K562 (cell line): ENCODE measurements around the gene GALNT13.

Source experiments
- BCOR ChIP-seq: fragments of 450-650 bp; IDR thresholded peaks from 2 replicates; pipeline ENCODE4 v1.6.1; 2016
- CBFA2T2 ChIP-seq: fragments of 450-650 bp; conservative IDR thresholded peaks from 2 replicates; pipeline ENCODE4 v1.6.1; 2017; ENCODE audit warnings: mild to moderate bottlenecking
- FOXK2 ChIP-seq, 2 experiments: fragments of 450-650 bp; IDR thresholded peaks in 1 of 2; conservative IDR thresholded peaks in 1 of 2; 2 replicates each; pipeline ENCODE4 v1.6.1; 2016; ENCODE audit warnings: low read depth in 2 of 2, mild to moderate bottlenecking in 1 of 2
- HDAC8 ChIP-seq: fragments of 450-650 bp; IDR thresholded peaks from 2 replicates; pipeline ENCODE4 v1.6.1; 2016; ENCODE audit warnings: mild to moderate bottlenecking, missing genetic modification characterization, moderate library complexity, missing compliant biosample characterization
- MXI1 ChIP-seq: IDR thresholded peaks from 2 replicates; pipeline ENCODE4 v1.6.1; 2011; ENCODE audit warnings: low read depth, mild to moderate bottlenecking, improper control_type of control experiment, low read length
- NUFIP1 ChIP-seq: fragments of 450-650 bp; IDR thresholded peaks from 2 replicates; pipeline ENCODE4 v1.6.1; 2018; ENCODE audit not compliant: partially characterized antibody
- POLR2A ChIP-seq: fragments of 450-650 bp; conservative IDR thresholded peaks from 2 replicates; pipeline ENCODE4 v1.6.1; 2016
- POLR2AphosphoS5 ChIP-seq: IDR thresholded peaks from 2 replicates; pipeline ENCODE4 v1.6.1; 2011; ENCODE audit warnings: mild to moderate bottlenecking, low read depth, low read length, moderate library complexity; ENCODE audit not compliant: control insufficient read depth, insufficient read depth
- TSC22D4 ChIP-seq: fragments of 450-650 bp; IDR thresholded peaks from 2 replicates; pipeline ENCODE4 v1.6.1; 2016; ENCODE audit warnings: missing genetic modification characterization, missing biosample characterization, control low read depth
- ZNF57 ChIP-seq: fragments of 450-650 bp; formaldehyde crosslinking; IDR thresholded peaks from 2 replicates; pipeline ENCODE4 v1.4.0; 2020; ENCODE audit warnings: mild to moderate bottlenecking, moderate library complexity

- TF ChIP-seq CBFA2T2 (no peak), HDAC8 (tag) (no peak), MXI1 (no peak), TSC22D4 (no peak), ZNF57 (CRISPR knock-in tag) (no peak), FOXK2 (conservative IDR thresholded peaks at IDR 0.05 in 1 of 2, IDR thresholded peaks at IDR 0.05 in 1 of 2; ENCODE audit: low read depth in 2 of 2) (no peak), POLR2A (no peak), POLR2AphosphoS5 (no peak), NUFIP1 (no peak), BCOR (no peak)
Measured at GRCh38 chr2:153972412-153972811, 100.7 kb downstream of the GALNT13 start.
